ENCODE data around the gene B3GAT2. TPM values are rescaled to one million over a fixed set of nuclear protein-coding genes. Genes with fewer than 3 reads are reported as not detected.

The B3GAT2 gene
- total and polyA plus RNA-seq, 2 of the 13 experiments (the other 11 are each of a cell fraction or from before 2014, with no cell fraction given): 0.01 to 0.02 TPM

GRCh38 chr6:70884074-70884983 is 72.5 kb downstream of the B3GAT2 start (continued):
- peak; percentile 92 for TF ChIP-seq SMC3 (IDR thresholded peaks at IDR 0.05; ENCODE audit: low read length)
- no peak for TF ChIP-seq THAP11 (CRISPR knock-in tag; IDR thresholded peaks at IDR 0.05)
- peak; percentile 60; the same call in 1 of the 2 replicates for TF ChIP-seq RXRB (CRISPR knock-in tag; IDR thresholded peaks at IDR 0.05; ENCODE audit: borderline replicate concordance)
- 0 out of 2 replicates have a peak, but pooled peaks have one; percentile 26 for TF ChIP-seq ZNF350 (CRISPR knock-in tag; IDR thresholded peaks at IDR 0.05; ENCODE audit: borderline replicate concordance, low read depth)
- 0 out of 2 replicates have a peak, but pooled peaks have one; percentile 34 for TF ChIP-seq ZNF253 (CRISPR knock-in tag; IDR thresholded peaks at IDR 0.05; ENCODE audit: borderline replicate concordance)
- no peak for TF ChIP-seq ZNF430 (CRISPR knock-in tag; IDR thresholded peaks at IDR 0.05)
- TF ChIP-seq RXRA (CRISPR knock-in tag; IDR thresholded peaks at IDR 0.05): 0 out of 2 replicates have a peak, but pooled peaks have one; percentile 23
- TF ChIP-seq, protein P1, sequence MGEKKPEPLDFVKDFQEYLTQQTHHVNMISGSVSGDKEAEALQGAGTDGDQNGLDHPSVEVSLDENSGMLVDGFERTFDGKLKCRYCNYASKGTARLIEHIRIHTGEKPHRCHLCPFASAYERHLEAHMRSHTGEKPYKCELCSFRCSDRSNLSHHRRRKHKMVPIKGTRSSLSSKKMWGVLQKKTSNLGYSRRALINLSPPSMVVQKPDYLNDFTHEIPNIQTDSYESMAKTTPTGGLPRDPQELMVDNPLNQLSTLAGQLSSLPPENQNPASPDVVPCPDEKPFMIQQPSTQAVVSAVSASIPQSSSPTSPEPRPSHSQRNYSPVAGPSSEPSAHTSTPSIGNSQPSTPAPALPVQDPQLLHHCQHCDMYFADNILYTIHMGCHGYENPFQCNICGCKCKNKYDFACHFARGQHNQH (CRISPR knock-in tag; IDR thresholded peaks at IDR 0.05): peak; percentile 31; the same call in 1 of the 2 replicates
- no peak for TF ChIP-seq FOXC1 (CRISPR knock-in tag; IDR thresholded peaks at IDR 0.05; ENCODE audit: borderline replicate concordance)

GRCh38 chr6:70879496-70879895 is 77.4 kb downstream of the B3GAT2 start:
- ATAC-seq (no peak), DNase-seq (ENCODE audit: low spot score) (no peak), FAIRE-seq (no peak)
- TF ChIP-seq PHF21A (CRISPR knock-in tag; IDR thresholded peaks at IDR 0.05) (no peak), ZNF232 (CRISPR knock-in tag; IDR thresholded peaks at IDR 0.05; ENCODE audit: borderline replicate concordance) (no peak), ZNF570 (CRISPR knock-in tag; IDR thresholded peaks at IDR 0.05; ENCODE audit: borderline replicate concordance) (no peak), ZNF543 (CRISPR knock-in tag; IDR thresholded peaks at IDR 0.05) (no peak), ZNF136 (CRISPR knock-in tag; IDR thresholded peaks at IDR 0.05; ENCODE audit: low read depth) (no peak), RFX5 (IDR thresholded peaks at IDR 0.05; ENCODE audit: low read depth, low read length) (no peak), ZNF737 (CRISPR knock-in tag; IDR thresholded peaks at IDR 0.05; ENCODE audit: borderline replicate concordance) (no peak), MAFG (CRISPR knock-in tag; IDR thresholded peaks at IDR 0.05) (no peak), SAP130 (CRISPR knock-in tag; IDR thresholded peaks at IDR 0.05; ENCODE audit: low read depth) (no peak), MEIS1 (CRISPR knock-in tag; IDR thresholded peaks at IDR 0.05; ENCODE audit: borderline replicate concordance) (no peak), ZNF33A (CRISPR knock-in tag; IDR thresholded peaks at IDR 0.05; ENCODE audit: borderline replicate concordance) (no peak)
- ChIA-PET CTCF (ENCODE audit: low intra/inter-chr PET ratio, low total read pairs) (no interaction called here), POLR2A (no interaction called here)
- in situ Hi-C loops (cut with HindIII; ENCODE audit: extremely low pct_ligation_motif_present, low pct_unique_long_range_greater_than_20kb): no loop called here
- WGBS (ENCODE audit: low lambda C conversion rate): 53% methylated on average over 5 of the region's 5 CpGs
- BruUV-seq (replicated peaks): no TSS peak
- Histone ChIP-seq H3K36me3 (replicated peaks in 1 of 2; ENCODE audit: control insufficient read depth in 1 of 2, insufficient read depth in 2 of 2, low read length in 2 of 2) (no peaks in the 10 kb centered on the region), H3K79me2 (ENCODE audit: insufficient read depth, low read length) (no peaks in the 10 kb centered on the region), H3K4me2 (ENCODE audit: low read depth, low read length) (no peak overlapping the region), H3K27ac (ENCODE audit: extremely low read length, insufficient read depth, low read length) (no peak overlapping the region), H3K27me3 (ENCODE audit: control insufficient read depth in 1 of 2, insufficient read depth in 2 of 2, low read length in 2 of 2) (peaks cover 0 to 6% of the 10 kb centered on the region in 2 experiments; a peak in 2 of 5 replicates), H3K4me1 (ENCODE audit: insufficient read depth, low read length) (peaks cover 11% of the 10 kb centered on the region; the same call in 1 of the 2 replicates), H3K9me3 (ENCODE audit: low read length) (no peaks in the 10 kb centered on the region), H3K4me3 (replicated peaks in 1 of 3; ENCODE audit: insufficient read depth in 1 of 3, low read depth in 2 of 3, low read length in 3 of 3) (no peak overlapping the region), H3K9ac (ENCODE audit: insufficient read depth, low read depth, low read length) (no peak overlapping the region), H2AFZ (ENCODE audit: low read length) (no peak overlapping the region), H4K20me1 (ENCODE audit: insufficient read depth, low read length) (no peaks in the 10 kb centered on the region)
- intact Hi-C loops (cut with micrococcal nuclease; ENCODE audit: unreplicated experiment): no loop called here

Data from HepG2 (cell line).